Retinal pigment epithelial cell (primary cell): ENCODE data around the gene ABCC6.

Experiments used
- DNase-seq: peaks from one replicate; pipeline ENCODE4 v3.0.0-alpha.2; 2010; ENCODE audit warnings: low read depth
- H3K4me3 ChIP-seq: 2 replicates; pipeline ENCODE4 v1.5.1; 2011; ENCODE audit warnings: mild to moderate bottlenecking, low read length, control low read depth, moderate library complexity
- TF ChIP-seq, protein P1 (sequence below): conservative IDR thresholded peaks from 2 replicates; pipeline ENCODE4 v1.5.1; 2011; ENCODE audit warnings: low read depth, low read length, control low read depth, inconsistent platforms

Gene ABCC6

DNA sequence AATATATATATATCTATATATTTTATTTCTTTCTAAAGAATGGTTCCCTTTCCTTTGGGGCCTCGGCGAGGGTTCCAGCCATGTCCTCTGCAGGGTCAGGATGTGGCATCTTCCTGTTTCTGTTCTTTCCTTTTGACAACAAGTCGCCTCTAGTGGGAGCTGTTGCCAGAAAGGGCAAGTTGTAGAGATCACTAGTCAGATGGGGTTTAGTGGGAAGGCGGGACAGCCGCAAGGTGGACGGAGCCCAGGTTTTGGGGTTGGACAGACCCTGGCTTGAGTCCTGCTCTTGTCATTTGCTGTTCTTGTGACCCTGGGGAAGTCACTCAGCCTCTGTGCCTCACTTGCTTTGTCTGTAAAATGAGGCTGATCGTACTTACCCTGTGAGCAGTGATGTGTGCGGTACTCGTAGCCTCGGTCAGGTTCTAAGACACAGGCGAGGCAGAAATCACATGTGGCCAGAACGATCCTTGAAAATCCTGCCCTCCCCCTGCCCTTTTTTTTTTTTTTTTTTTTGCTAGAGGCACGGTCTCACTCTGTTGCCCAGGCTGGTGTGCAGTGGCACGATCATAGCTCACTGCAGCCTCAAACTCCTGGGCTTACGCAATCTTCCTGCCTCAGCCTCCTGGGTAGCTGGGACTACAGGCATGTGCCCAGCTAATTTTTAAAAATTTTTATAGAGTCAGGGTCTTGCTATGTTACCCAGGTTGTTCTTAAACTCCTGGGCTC, 80.1 kb downstream of the ABCC6 start:
- TF ChIP-seq, protein P1, sequence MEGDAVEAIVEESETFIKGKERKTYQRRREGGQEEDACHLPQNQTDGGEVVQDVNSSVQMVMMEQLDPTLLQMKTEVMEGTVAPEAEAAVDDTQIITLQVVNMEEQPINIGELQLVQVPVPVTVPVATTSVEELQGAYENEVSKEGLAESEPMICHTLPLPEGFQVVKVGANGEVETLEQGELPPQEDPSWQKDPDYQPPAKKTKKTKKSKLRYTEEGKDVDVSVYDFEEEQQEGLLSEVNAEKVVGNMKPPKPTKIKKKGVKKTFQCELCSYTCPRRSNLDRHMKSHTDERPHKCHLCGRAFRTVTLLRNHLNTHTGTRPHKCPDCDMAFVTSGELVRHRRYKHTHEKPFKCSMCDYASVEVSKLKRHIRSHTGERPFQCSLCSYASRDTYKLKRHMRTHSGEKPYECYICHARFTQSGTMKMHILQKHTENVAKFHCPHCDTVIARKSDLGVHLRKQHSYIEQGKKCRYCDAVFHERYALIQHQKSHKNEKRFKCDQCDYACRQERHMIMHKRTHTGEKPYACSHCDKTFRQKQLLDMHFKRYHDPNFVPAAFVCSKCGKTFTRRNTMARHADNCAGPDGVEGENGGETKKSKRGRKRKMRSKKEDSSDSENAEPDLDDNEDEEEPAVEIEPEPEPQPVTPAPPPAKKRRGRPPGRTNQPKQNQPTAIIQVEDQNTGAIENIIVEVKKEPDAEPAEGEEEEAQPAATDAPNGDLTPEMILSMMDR, result peak; percentile 58
- no peak for DNase-seq
- no peak overlapping the region for H3K4me3 ChIP-seq

DNA sequence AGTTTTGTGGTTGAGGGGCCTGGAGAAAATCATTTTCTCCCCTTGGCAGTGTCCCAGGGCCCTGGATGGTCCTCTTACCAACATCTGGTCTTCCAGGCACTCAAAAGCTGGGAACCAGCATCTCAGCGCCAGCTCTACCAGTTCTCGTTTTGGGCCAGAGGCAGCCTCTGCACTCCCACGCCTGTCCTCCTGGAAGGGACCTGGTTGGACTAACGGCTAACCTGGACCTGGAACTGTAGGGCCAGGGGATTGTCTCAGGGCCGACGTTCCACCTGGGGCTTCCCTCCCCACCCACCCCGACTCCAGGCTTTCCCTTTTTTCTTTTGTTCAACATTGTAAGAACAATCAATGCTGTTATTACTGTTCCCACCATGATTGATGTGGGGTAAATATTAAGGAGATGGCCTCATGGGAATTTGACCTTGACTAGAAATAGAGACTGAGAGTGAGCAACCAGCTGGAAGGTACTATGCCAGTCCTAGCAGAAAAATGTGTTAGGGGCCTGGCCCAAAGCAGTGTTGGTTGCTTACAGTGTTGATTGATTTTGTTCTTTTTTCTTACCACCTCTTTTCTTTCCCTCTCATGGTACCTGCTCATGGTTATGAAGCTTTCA, 81.4 kb downstream of the ABCC6 start:
- H3K4me3 ChIP-seq, result no peak overlapping the region
- no peak for DNase-seq
- TF ChIP-seq, protein P1, result no peak

DNA sequence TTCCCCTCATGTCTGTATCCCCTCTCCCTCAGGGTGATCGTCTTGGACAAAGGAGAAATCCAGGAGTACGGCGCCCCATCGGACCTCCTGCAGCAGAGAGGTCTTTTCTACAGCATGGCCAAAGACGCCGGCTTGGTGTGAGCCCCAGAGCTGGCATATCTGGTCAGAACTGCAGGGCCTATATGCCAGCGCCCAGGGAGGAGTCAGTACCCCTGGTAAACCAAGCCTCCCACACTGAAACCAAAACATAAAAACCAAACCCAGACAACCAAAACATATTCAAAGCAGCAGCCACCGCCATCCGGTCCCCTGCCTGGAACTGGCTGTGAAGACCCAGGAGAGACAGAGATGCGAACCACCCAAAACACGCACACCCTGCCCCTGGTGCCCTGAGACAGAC, 82.2 kb downstream of the ABCC6 start:
- no peak overlapping the region for H3K4me3 ChIP-seq
- DNase-seq, result no peak
- TF ChIP-seq, protein P1, result no peak

DNA sequence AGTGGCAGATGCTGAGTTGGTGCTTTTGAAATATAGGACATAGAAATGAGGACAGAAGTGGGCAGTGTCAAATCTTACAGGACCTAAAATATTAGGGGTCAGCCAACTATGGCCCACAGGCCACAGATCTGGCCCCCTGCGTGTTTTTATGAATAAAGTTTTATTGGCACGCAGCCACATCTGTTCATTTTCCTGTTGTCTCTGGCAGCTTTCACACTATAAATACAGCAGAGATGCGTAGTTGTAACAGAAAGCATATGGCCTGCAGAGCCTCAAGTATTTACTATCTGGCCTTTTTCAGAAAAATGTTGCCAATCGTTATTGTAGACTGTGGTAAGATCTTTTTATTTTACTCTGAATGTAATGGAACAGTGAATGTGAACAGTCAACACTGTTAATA, 82.8 kb downstream of the ABCC6 start:
- TF ChIP-seq, protein P1, result no peak
- DNase-seq, result no peak
- H3K4me3 ChIP-seq, result no peak overlapping the region

DNA sequence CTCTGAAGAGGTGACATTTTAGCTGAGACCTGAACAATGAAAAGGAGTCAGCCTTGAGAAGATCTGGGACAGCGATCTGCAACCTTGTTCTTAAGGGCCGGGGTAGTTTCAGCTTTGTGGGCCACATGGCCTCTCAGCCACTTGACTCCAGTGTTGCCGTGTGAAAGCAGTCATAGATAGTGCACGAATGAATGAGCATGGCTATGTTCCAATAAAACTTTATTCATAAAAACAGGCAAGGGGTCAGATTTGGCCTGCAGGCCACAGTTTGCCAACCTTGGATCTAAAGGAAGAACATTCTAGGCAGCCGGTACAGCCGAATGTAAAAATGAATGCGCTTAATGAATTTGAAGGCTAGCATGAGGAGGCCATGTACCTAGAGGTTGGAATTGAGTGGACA, 83.5 kb downstream of the ABCC6 start:
- H3K4me3 ChIP-seq, result no peak overlapping the region
- DNase-seq, result no peak
- TF ChIP-seq, protein P1, result no peak

DNA sequence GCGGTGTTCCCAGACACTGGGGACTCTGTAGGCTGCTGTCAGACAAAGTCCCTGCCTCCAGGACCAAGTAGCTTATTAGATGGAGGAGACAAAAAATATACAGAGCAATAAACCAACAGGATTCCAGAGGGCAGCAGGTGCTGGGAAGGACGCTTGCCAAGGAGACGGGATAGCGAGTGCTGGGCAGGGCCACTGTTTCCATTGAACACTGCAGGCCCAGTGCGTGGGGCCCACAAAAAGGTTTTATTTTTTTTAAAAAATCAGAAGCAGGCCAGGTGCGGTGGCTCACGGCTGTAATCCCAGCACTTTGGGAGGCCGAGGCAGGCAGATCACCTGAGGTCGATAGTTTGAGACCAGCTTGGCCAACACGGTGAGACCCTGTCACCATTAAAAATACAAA, 84.2 kb downstream of the ABCC6 start:
- H3K4me3 ChIP-seq, result no peak overlapping the region
- no peak for DNase-seq
- TF ChIP-seq, protein P1, result no peak

DNA sequence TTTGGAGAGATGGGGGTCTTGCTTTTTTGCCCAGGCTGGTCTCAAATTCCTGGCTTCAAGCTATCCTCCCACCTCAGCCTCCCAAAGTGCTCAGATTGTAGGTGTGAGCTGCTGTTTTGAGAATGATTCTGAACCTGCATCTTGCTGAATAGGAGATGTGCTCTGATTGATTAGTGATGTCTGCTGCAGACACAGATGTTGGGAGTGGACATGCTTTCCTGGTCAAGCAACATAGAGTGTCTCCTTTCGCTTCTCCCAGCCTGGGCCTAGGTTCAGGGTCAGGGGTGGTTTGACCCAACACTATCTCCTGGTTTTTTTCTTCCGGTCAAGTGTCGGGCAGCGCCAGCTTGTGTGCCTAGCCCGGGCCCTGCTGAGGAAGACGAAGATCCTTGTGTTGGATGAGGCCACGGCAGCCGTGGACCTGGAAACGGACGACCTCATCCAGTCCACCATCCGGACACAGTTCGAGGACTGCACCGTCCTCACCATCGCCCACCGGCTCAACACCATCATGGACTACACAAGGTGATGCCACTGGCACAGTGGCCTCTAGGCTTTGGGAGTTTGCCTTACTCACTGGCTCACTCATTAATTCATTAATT, 85.2 kb downstream of the ABCC6 start:
- no peak overlapping the region for H3K4me3 ChIP-seq
- DNase-seq, result no peak
- TF ChIP-seq, protein P1, result no peak
